ENCODE results near the gene CDH23.
A peak's percentile ranks its signal among the peaks of the same experiment; 100 is the strongest.

The CDH23 gene

GRCh38 chr10:71568896-71569492 lies 172.3 kb downstream of the CDH23 start:
- Histone ChIP-seq H3K36me3 (ENCODE audit: control insufficient read depth, low read length) (no peaks in the 10 kb centered on the region), H3K4me1 (ENCODE audit: control insufficient read depth, low read length) (no peaks in the 10 kb centered on the region), H3K9me3 (ENCODE audit: control insufficient read depth, insufficient read depth, low read length) (no peaks in the 10 kb centered on the region), H3K4me3 (ENCODE audit: low read length) (no peak overlapping the region), H3K9me2 (replicated peaks; ENCODE audit: control insufficient read depth, low read length) (no peaks in the 10 kb centered on the region), H3F3A (ENCODE audit: control insufficient read depth, insufficient read depth) (no peaks in the 10 kb centered on the region), H3K27me3 (ENCODE audit: control insufficient read depth, low read length) (peaks cover 3% of the 10 kb centered on the region), H3K27ac (ENCODE audit: low read depth, low read length) (no peak overlapping the region), H4K20me1 (ENCODE audit: control insufficient read depth, insufficient read depth, low read depth, low read length) (no peaks in the 10 kb centered on the region), H3K79me2 (ENCODE audit: control insufficient read depth, low read length) (no peaks in the 10 kb centered on the region), H3K4me2 (ENCODE audit: low read length) (no peak overlapping the region)
- no peak for TF ChIP-seq CTCF (IDR thresholded peaks at IDR 0.05; ENCODE audit: low read depth, low read length, poor library complexity, severe bottlenecking)
- TF ChIP-seq EZH2phosphoT487 (IDR thresholded peaks at IDR 0.05; ENCODE audit: borderline replicate concordance, low read length): no peak

GRCh38 chr10:71569775-71570588 lies 173.3 kb downstream of the CDH23 start:
- Histone ChIP-seq H3K4me3 (ENCODE audit: low read length) (no peak overlapping the region), H4K20me1 (ENCODE audit: control insufficient read depth, insufficient read depth, low read depth, low read length) (no peaks in the 10 kb centered on the region), H3K27ac (ENCODE audit: low read depth, low read length) (no peak overlapping the region), H3K9me3 (ENCODE audit: control insufficient read depth, insufficient read depth, low read length) (no peaks in the 10 kb centered on the region), H3K9me2 (replicated peaks; ENCODE audit: control insufficient read depth, low read length) (no peaks in the 10 kb centered on the region), H3K4me2 (ENCODE audit: low read length) (no peak overlapping the region), H3K79me2 (ENCODE audit: control insufficient read depth, low read length) (no peaks in the 10 kb centered on the region), H3F3A (ENCODE audit: control insufficient read depth, insufficient read depth) (no peaks in the 10 kb centered on the region), H3K4me1 (ENCODE audit: control insufficient read depth, low read length) (no peaks in the 10 kb centered on the region), H3K36me3 (ENCODE audit: control insufficient read depth, low read length) (no peaks in the 10 kb centered on the region), H3K27me3 (ENCODE audit: control insufficient read depth, low read length) (peaks cover 3% of the 10 kb centered on the region)
- peak; percentile 93 for TF ChIP-seq CTCF (IDR thresholded peaks at IDR 0.05; ENCODE audit: low read depth, low read length, poor library complexity, severe bottlenecking)
- TF ChIP-seq EZH2phosphoT487 (IDR thresholded peaks at IDR 0.05; ENCODE audit: borderline replicate concordance, low read length): no peak

- Histone ChIP-seq H3F3A (ENCODE audit: control insufficient read depth, insufficient read depth) (no peaks in the 10 kb centered on the region), H3K27ac (ENCODE audit: low read depth, low read length) (no peak overlapping the region)
Measured at GRCh38 chr10:71571460-71572175, 174.9 kb downstream of the CDH23 start.

More at GRCh38 chr10:71571460-71572175, 174.9 kb downstream of the CDH23 start:
- H3K4me1 ChIP-seq (ENCODE audit: control insufficient read depth, low read length): no peaks in the 10 kb centered on the region
- H3K9me2 ChIP-seq (replicated peaks; ENCODE audit: control insufficient read depth, low read length): no peaks in the 10 kb centered on the region
- no peak for TF ChIP-seq EZH2phosphoT487 (IDR thresholded peaks at IDR 0.05; ENCODE audit: borderline replicate concordance, low read length)
- TF ChIP-seq CTCF (IDR thresholded peaks at IDR 0.05; ENCODE audit: low read depth, low read length, poor library complexity, severe bottlenecking): no peak
- H3K36me3 ChIP-seq (ENCODE audit: control insufficient read depth, low read length): no peaks in the 10 kb centered on the region
- H3K4me2 ChIP-seq (ENCODE audit: low read length): no peak overlapping the region
- no peaks in the 10 kb centered on the region for H4K20me1 ChIP-seq (ENCODE audit: control insufficient read depth, insufficient read depth, low read depth, low read length)
- no peaks in the 10 kb centered on the region for H3K79me2 ChIP-seq (ENCODE audit: control insufficient read depth, low read length)
- no peak overlapping the region for H3K4me3 ChIP-seq (ENCODE audit: low read length)
- no peaks in the 10 kb centered on the region; the same call in 1 of the 2 replicates for H3K27me3 ChIP-seq (ENCODE audit: control insufficient read depth, low read length)
- no peaks in the 10 kb centered on the region for H3K9me3 ChIP-seq (ENCODE audit: control insufficient read depth, insufficient read depth, low read length)
